ENCODE measurements around the gene ABCG1.

The ABCG1 gene

GRCh38 chr21:42293649-42294272 lies 74.8 kb downstream of the ABCG1 start:
- Histone ChIP-seq H3K4me3 (ENCODE audit: severe bottlenecking) (no peak overlapping the region), H3K36me3 (ENCODE audit: low read depth) (no peaks in the 10 kb centered on the region), H3K27ac (ENCODE audit: poor library complexity, severe bottlenecking) (no peak overlapping the region), H3K4me1 (ENCODE audit: insufficient read depth, poor library complexity, severe bottlenecking) (no peaks in the 10 kb centered on the region), H3K27me3 (ENCODE audit: insufficient read depth, poor library complexity, severe bottlenecking) (no peaks in the 10 kb centered on the region), H3K9me3 (ENCODE audit: severe bottlenecking) (no peaks in the 10 kb centered on the region)
- DNase-seq (ENCODE audit: low spot score) = no peak
- ATAC-seq (ENCODE audit: low read depth) = no peak
- TF ChIP-seq CTCF (IDR thresholded peaks at IDR 0.05; ENCODE audit: poor library complexity, severe bottlenecking) = no peak

- Histone ChIP-seq H3K9me3 (ENCODE audit: severe bottlenecking) (no peaks in the 10 kb centered on the region), H3K4me3 (ENCODE audit: severe bottlenecking) (no peak overlapping the region), H3K36me3 (ENCODE audit: low read depth) (no peaks in the 10 kb centered on the region), H3K27me3 (ENCODE audit: insufficient read depth, poor library complexity, severe bottlenecking) (no peaks in the 10 kb centered on the region), H3K27ac (ENCODE audit: poor library complexity, severe bottlenecking) (no peak overlapping the region), H3K4me1 (ENCODE audit: insufficient read depth, poor library complexity, severe bottlenecking) (no peaks in the 10 kb centered on the region)
- ATAC-seq (ENCODE audit: low read depth) (no peak), DNase-seq (ENCODE audit: low spot score) (no peak)
- TF ChIP-seq CTCF (IDR thresholded peaks at IDR 0.05; ENCODE audit: poor library complexity, severe bottlenecking) = no peak
These were observed 75.4 kb downstream of the ABCG1 start for GRCh38 chr21:42294273-42294880.

GRCh38 chr21:42295845-42296244 lies 76.9 kb downstream of the ABCG1 start:
- TF ChIP-seq CTCF (IDR thresholded peaks at IDR 0.05; ENCODE audit: poor library complexity, severe bottlenecking) = no peak
- no peaks in the 10 kb centered on the region for H3K4me1 ChIP-seq (ENCODE audit: insufficient read depth, poor library complexity, severe bottlenecking)

GRCh38 chr21:42296501-42296900 lies 77.6 kb downstream of the ABCG1 start:
- TF ChIP-seq CTCF (IDR thresholded peaks at IDR 0.05; ENCODE audit: poor library complexity, severe bottlenecking) = no peak
- Histone ChIP-seq H3K27me3 (ENCODE audit: insufficient read depth, poor library complexity, severe bottlenecking) (no peaks in the 10 kb centered on the region), H3K9me3 (ENCODE audit: severe bottlenecking) (no peaks in the 10 kb centered on the region), H3K4me3 (ENCODE audit: severe bottlenecking) (no peak overlapping the region), H3K4me1 (ENCODE audit: insufficient read depth, poor library complexity, severe bottlenecking) (no peaks in the 10 kb centered on the region), H3K27ac (ENCODE audit: poor library complexity, severe bottlenecking) (no peak overlapping the region), H3K36me3 (ENCODE audit: low read depth) (no peaks in the 10 kb centered on the region)
- ATAC-seq (ENCODE audit: low read depth) = no peak
- no peak for DNase-seq (ENCODE audit: low spot score)

More at GRCh38 chr21:42295845-42296244, 76.9 kb downstream of the ABCG1 start:
- Histone ChIP-seq H3K36me3 (ENCODE audit: low read depth) (no peaks in the 10 kb centered on the region), H3K4me3 (ENCODE audit: severe bottlenecking) (no peak overlapping the region), H3K9me3 (ENCODE audit: severe bottlenecking) (no peaks in the 10 kb centered on the region), H3K27me3 (ENCODE audit: insufficient read depth, poor library complexity, severe bottlenecking) (no peaks in the 10 kb centered on the region), H3K27ac (ENCODE audit: poor library complexity, severe bottlenecking) (no peak overlapping the region)
- ATAC-seq (ENCODE audit: low read depth) (no peak), DNase-seq (ENCODE audit: low spot score) (no peak)

- DNase-seq (ENCODE audit: low spot score) = no peak
- Histone ChIP-seq H3K27me3 (ENCODE audit: insufficient read depth, poor library complexity, severe bottlenecking) (no peaks in the 10 kb centered on the region), H3K9me3 (ENCODE audit: severe bottlenecking) (no peaks in the 10 kb centered on the region), H3K36me3 (ENCODE audit: low read depth) (no peaks in the 10 kb centered on the region), H3K4me1 (ENCODE audit: insufficient read depth, poor library complexity, severe bottlenecking) (no peaks in the 10 kb centered on the region), H3K4me3 (ENCODE audit: severe bottlenecking) (no peak overlapping the region), H3K27ac (ENCODE audit: poor library complexity, severe bottlenecking) (no peak overlapping the region)
- ATAC-seq (ENCODE audit: low read depth) = no peak
- TF ChIP-seq CTCF (IDR thresholded peaks at IDR 0.05; ENCODE audit: poor library complexity, severe bottlenecking) = no peak
These were observed 78.4 kb downstream of the ABCG1 start for GRCh38 chr21:42297377-42297776.
